NB4 (cell line): ENCODE data around the gene SLC19A1.
A peak's percentile ranks its signal among the peaks of the same experiment; 100 is the strongest.

Source experiments
- DNase-seq: peaks from one replicate; pipeline ENCODE4 v3.0.0; 2010; ENCODE audit warnings: low read depth
- H3K4me3 ChIP-seq: one replicate; pipeline ENCODE4 v1.5.1; 2011; ENCODE audit warnings: mild to moderate bottlenecking, low read depth, low read length, moderate library complexity
- MYC ChIP-seq: IDR thresholded peaks from 2 replicates; pipeline ENCODE4 v1.6.1; 2011; ENCODE audit warnings: low read depth, low read length
- POLR2A ChIP-seq: IDR thresholded peaks from 2 replicates; pipeline ENCODE4 v1.6.1; 2011; ENCODE audit warnings: mild to moderate bottlenecking; ENCODE audit not compliant: insufficient read length; ENCODE audit errors: extremely low read depth
- TF ChIP-seq, protein P1 (sequence below): IDR thresholded peaks from one replicate; pipeline ENCODE4 v1.5.1; 2012; ENCODE audit warnings: low read depth, low read length
- TF ChIP-seq, protein P2 (sequence below): IDR thresholded peaks from 2 replicates; pipeline ENCODE4 v1.6.1; 2011; ENCODE audit warnings: low read depth, low read length

SLC19A1 gene

DNA sequence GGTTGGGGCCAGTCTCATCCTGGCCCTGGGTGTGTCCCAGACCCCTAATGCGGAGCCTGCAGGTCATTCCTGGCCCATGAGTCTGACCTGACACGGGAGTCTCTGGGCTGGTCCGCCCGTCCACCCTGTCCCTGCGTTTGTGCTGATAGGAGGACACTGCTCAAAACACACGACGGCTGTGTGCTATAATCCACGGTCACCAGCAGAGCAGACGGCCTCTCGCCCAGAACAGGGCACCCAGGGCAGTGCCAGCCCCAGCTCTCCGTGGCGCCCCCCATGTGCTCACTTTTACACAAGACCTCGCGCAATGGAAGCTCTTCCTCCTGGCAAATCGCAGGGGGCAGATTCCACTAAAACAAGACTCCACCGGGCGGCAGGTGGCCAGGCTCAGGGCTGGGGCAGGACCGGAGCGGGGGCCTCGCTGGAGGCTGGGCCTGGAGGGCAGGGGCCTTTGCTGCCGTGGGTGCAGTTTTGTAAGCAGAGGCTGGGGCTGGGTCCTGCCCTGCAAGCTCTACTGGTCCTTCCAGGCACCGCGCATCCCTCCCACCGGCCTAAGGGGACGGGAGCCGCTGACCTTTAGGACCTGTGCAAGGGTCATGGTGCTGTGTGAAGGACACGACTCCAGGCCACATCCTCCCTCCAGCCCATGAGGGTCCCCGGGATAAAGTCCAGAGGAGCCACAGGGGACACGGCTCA is 10.6 kb upstream of the SLC19A1 start:
- H3K4me3 ChIP-seq, result no peak overlapping the region
- TF ChIP-seq POLR2A, result no peak
- TF ChIP-seq MYC, result no peak
- TF ChIP-seq, protein P1, sequence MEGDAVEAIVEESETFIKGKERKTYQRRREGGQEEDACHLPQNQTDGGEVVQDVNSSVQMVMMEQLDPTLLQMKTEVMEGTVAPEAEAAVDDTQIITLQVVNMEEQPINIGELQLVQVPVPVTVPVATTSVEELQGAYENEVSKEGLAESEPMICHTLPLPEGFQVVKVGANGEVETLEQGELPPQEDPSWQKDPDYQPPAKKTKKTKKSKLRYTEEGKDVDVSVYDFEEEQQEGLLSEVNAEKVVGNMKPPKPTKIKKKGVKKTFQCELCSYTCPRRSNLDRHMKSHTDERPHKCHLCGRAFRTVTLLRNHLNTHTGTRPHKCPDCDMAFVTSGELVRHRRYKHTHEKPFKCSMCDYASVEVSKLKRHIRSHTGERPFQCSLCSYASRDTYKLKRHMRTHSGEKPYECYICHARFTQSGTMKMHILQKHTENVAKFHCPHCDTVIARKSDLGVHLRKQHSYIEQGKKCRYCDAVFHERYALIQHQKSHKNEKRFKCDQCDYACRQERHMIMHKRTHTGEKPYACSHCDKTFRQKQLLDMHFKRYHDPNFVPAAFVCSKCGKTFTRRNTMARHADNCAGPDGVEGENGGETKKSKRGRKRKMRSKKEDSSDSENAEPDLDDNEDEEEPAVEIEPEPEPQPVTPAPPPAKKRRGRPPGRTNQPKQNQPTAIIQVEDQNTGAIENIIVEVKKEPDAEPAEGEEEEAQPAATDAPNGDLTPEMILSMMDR, result no peak
- TF ChIP-seq, protein P2, sequence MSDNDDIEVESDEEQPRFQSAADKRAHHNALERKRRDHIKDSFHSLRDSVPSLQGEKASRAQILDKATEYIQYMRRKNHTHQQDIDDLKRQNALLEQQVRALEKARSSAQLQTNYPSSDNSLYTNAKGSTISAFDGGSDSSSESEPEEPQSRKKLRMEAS, result no peak
- DNase-seq, result no peak

DNA sequence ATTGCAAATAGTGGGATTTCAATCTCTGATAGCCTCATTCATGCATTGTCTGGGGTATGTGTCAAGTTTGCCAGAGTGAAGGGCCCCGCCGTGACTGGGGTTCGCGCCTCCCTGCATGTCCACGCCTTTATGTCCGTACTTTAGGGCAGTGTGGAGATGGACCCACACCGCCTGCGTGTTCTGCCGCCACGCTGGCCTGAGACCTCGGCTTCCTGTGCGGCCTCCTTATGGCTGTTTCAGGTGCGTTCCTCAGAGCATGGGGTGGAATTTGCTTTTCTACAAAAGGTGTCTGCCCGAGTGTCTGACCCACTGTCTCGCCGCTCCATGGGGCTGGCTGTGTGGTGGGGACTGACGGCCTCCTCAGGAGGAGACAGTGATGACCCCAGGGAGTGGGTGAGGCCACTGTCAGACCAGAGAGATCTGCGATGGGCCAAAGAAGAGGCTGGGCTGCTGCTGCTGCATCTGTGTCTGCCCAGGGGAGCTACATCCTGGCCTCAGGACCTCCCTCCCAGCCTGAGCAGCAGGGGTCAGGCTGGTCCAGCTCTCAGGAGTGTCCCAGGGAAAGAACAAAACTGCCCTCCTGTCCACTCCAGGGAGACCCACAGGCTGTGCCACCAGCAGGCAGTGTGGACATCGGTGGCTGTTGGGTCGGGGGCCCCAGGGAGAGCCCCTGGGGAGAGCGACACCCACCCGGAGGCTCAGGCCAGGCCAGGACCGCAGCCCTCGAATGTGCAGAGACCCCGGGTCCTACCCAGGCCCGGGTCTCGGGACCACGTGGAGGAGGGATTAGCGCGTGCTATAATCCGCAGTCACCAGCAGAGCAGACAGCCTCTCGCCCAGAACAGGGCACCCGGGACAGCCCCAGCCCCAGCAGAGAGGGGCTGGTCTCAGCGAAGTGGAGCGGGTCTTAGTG is 9.8 kb upstream of the SLC19A1 start:
- DNase-seq, result no peak
- TF ChIP-seq, protein P1, result no peak
- TF ChIP-seq POLR2A (no peak), MYC (no peak)
- TF ChIP-seq, protein P2, result no peak
- H3K4me3 ChIP-seq, result no peak overlapping the region

DNA sequence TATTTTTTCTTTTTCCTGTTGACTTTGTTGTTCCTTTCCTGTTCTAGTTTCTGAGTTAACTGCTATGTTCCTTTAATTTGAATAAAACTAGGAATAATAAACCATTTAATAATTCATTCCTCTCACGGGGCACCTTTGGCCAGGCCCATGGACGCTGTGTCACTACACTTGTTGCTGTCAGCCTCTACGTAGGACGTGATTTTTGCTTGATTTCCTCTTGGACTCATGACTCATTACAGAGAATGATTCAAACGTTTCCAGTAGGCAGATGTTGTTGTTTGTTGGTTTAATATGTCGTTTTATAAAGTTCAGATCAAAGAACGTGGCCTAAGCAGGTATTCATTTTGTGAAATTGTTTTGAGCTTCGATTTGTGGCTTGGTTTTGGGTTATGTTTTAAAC is 9.1 kb upstream of the SLC19A1 start:
- TF ChIP-seq, protein P2, result no peak
- TF ChIP-seq, protein P1, result no peak
- TF ChIP-seq POLR2A, result no peak
- no peak for TF ChIP-seq MYC
- peak overlapping the region; percentile 43 for H3K4me3 ChIP-seq
- peak; percentile 70 for DNase-seq

DNA sequence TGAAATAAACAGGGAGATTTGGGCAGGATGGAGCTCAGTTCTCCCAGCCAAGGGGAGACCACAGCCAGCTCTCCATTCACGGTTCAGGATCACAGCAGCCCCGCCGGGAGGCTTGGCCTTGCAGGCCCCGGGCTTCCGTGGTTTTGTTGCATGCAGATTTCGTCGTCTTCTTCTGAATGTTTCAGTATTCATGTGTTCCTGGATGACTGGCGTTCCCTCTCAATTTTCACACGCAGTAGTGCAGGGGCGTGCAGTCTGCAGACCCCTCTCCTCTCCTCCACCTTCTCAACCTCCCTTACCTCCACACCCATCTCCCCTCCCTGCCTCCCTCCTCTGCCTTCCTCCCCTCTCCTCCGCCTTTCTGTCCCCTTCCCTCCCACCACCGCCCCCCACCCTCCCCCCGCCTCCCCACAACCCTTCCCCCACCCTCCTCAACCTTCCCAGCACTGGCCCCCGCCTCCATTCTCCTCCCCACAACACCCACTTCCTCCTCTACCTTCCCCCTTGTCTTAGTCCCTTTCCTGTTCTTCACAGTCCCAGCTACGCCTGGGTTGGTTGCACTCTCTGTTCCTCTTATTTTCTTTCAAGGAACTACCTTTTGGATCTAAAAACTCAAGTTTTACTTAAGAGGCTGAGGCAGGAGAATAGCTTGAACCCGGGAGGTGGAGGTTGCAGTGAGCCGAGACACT is 8.4 kb upstream of the SLC19A1 start:
- TF ChIP-seq MYC, result no peak
- TF ChIP-seq POLR2A, result peak; percentile 24
- TF ChIP-seq, protein P2, result no peak
- TF ChIP-seq, protein P1, result no peak
- peak overlapping the region; percentile 43 for H3K4me3 ChIP-seq
- peak; percentile 92 for DNase-seq

DNA sequence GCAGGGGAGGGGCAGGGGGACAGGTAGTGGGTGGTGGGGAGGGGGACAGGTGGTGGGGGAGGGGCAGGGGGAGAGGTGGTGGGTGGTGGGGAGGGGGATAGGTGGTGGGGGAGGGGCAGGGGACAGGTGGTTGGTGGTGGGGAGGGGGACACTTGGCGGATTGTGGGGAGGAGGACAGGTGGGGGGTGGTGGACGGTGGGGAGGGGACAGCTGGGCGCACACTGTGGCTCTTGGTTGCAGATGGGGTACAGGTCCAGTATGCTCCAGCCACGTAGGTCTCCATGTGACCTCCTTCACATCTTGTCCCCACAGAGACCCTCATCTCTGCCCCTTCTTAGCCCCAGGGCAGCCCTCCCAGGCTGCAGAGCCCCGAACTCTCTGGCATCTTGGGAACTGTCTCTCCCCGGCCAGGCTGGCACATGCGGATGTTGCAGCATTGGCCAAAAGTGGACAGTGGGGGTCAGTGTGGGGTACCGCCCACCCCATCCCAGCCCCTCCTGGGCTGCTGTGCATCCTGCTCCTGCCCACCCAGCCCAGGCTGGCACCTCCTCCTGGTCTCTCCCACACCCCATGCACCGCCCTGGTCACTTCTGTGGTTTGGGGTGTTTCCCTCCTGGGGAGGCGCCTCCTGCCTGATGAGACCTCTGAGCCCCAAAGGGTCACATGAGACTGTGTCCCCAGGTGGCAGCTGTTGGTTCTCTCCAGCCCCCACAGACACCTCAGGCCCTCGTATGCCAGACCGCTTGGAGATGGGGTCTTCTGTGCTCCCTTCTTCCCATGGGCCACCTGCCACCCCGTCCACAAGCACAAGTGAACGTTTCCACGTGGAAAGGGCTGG is 7.6 kb upstream of the SLC19A1 start:
- no peak for TF ChIP-seq MYC
- no peak for TF ChIP-seq POLR2A
- TF ChIP-seq, protein P2, result peak; percentile 37; the same call in 1 of the 2 replicates
- peak; percentile 69 for DNase-seq
- peak overlapping the region; percentile 40 for H3K4me3 ChIP-seq
